HG03442 (cell line): ENCODE measurements around the gene MED15.
"Not testable (repeated sequence)": the region's sequence is repeated elsewhere in the genome, so short reads cannot be mapped to it uniquely, and the experiment has no call there.

ENCODE experiments used
- ATAC-seq: cut with Tn5 transposase; IDR thresholded peaks from one replicate; pipeline ENCODE4 v1.9.1; 2021; ENCODE audit warnings: mild to moderate bottlenecking, moderate library complexity; ENCODE audit not compliant: unreplicated experiment

Gene MED15

GRCh38 chr22:20528405-20528978 is 21.1 kb downstream of the MED15 start:
- no peak for ATAC-seq

GRCh38 chr22:20530368-20531153 is 23.2 kb downstream of the MED15 start:
- ATAC-seq: no peak

- no peak for ATAC-seq
Observed at GRCh38 chr22:20531154-20531403, 23.7 kb downstream of the MED15 start.

- no peak for ATAC-seq
Observed at GRCh38 chr22:20531404-20532201, 24.2 kb downstream of the MED15 start.

- ATAC-seq: no peak
Observed at GRCh38 chr22:20532256-20532993, 25.0 kb downstream of the MED15 start.

GRCh38 chr22:20533095-20533878 is 25.9 kb downstream of the MED15 start:
- no peak for ATAC-seq

GRCh38 chr22:20533879-20534265 is 26.5 kb downstream of the MED15 start:
- ATAC-seq: no peak

GRCh38 chr22:20536590-20537324 is 29.3 kb downstream of the MED15 start:
- no peak for ATAC-seq

- no peak for ATAC-seq
Observed at GRCh38 chr22:20537325-20537756, 29.9 kb downstream of the MED15 start.

- ATAC-seq: no peak
Observed at GRCh38 chr22:20537983-20538382, 30.6 kb downstream of the MED15 start.

GRCh38 chr22:20538875-20539274 is 31.5 kb downstream of the MED15 start:
- ATAC-seq: not testable (repeated sequence)

GRCh38 chr22:20542055-20542454 is 34.6 kb downstream of the MED15 start:
- no peak for ATAC-seq

- no peak for ATAC-seq
Observed at GRCh38 chr22:20542736-20543135, 35.3 kb downstream of the MED15 start.

GRCh38 chr22:20545318-20545634 is 37.9 kb downstream of the MED15 start:
- not testable (repeated sequence) for ATAC-seq

- ATAC-seq: no peak
Observed at GRCh38 chr22:20545681-20546521, 38.5 kb downstream of the MED15 start.

GRCh38 chr22:20546541-20546950 is 39.1 kb downstream of the MED15 start:
- no peak for ATAC-seq

- no peak for ATAC-seq
Observed at GRCh38 chr22:20547029-20547428, 39.6 kb downstream of the MED15 start.

- ATAC-seq: no peak
Observed at GRCh38 chr22:20548806-20549205, 41.4 kb downstream of the MED15 start.

GRCh38 chr22:20549232-20549841 is 41.9 kb downstream of the MED15 start:
- no peak for ATAC-seq
